Keratinocyte (primary cell): ENCODE data around the gene FXYD5.

Source experiments
- EZH2 ChIP-seq: IDR thresholded peaks from one replicate; pipeline ENCODE4 v1.6.1; 2012; ENCODE audit warnings: inconsistent platforms, mild to moderate bottlenecking, low read length, moderate library complexity
- TF ChIP-seq, protein P1 (sequence below), 3 experiments: IDR thresholded peaks in 1 of 3; conservative IDR thresholded peaks in 1 of 3; optimal IDR thresholded peaks in 1 of 3; 2 replicates in 2 of 3; 3 replicates in 1 of 3; pipeline versions ENCODE3 to v1.5.1; 2011; ENCODE audit warnings: low read length in 3 of 3, mild to moderate bottlenecking in 3 of 3, moderate library complexity in 2 of 3, control low read depth in 1 of 3, inconsistent platforms in 1 of 3; ENCODE audit not compliant: insufficient read depth in 2 of 3; ENCODE audit errors: extremely low read depth in 1 of 3

DNA sequence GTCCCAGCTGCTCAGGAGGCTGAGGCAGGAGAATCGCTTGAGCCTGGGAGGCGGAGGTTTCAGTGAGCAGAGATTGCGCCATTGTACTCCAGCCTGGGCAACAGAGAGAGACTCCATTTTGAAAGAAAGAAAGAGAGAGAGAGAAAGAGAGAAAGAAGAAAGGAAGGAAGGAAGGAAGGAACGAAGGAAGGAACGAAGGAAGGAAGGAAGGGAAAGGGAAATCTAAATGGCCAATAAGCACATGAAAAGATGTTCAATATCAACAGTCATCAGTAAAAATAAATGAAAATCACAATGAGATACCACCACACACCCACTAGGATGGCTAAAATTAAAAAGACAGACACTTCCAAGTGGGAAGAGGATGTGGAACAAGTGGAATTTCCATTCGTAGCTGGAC lies 19.7 kb downstream of the FXYD5 start:
- TF ChIP-seq, protein P1, sequence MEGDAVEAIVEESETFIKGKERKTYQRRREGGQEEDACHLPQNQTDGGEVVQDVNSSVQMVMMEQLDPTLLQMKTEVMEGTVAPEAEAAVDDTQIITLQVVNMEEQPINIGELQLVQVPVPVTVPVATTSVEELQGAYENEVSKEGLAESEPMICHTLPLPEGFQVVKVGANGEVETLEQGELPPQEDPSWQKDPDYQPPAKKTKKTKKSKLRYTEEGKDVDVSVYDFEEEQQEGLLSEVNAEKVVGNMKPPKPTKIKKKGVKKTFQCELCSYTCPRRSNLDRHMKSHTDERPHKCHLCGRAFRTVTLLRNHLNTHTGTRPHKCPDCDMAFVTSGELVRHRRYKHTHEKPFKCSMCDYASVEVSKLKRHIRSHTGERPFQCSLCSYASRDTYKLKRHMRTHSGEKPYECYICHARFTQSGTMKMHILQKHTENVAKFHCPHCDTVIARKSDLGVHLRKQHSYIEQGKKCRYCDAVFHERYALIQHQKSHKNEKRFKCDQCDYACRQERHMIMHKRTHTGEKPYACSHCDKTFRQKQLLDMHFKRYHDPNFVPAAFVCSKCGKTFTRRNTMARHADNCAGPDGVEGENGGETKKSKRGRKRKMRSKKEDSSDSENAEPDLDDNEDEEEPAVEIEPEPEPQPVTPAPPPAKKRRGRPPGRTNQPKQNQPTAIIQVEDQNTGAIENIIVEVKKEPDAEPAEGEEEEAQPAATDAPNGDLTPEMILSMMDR (optimal IDR thresholded peaks at IDR 0.05 in 1 of 3, IDR thresholded peaks at IDR 0.05 in 1 of 3, conservative IDR thresholded peaks at IDR 0.05 in 1 of 3; ENCODE audit: extremely low read depth in 1 of 3, insufficient read depth in 2 of 3, low read length in 3 of 3): no peak
- no peak for TF ChIP-seq EZH2
